Activated CD4-positive, alpha-beta T cell treated with anti-CD3 and anti-CD28 coated beads, Interleukin-2, amount 50 U/mL, for 4 hours (primary cell): ENCODE data around the gene IL1RAP.

Experiments used
- DNase-seq, 2 experiments: peaks; one replicate each; pipeline ENCODE4 v3.0.0-alpha.2; 2020

The IL1RAP gene

GRCh38 chr3:190680691-190681090 is 166.8 kb downstream of the IL1RAP start:
- no peak for DNase-seq

GRCh38 chr3:190684776-190685175 is 170.9 kb downstream of the IL1RAP start:
- DNase-seq = no peak

DNA sequence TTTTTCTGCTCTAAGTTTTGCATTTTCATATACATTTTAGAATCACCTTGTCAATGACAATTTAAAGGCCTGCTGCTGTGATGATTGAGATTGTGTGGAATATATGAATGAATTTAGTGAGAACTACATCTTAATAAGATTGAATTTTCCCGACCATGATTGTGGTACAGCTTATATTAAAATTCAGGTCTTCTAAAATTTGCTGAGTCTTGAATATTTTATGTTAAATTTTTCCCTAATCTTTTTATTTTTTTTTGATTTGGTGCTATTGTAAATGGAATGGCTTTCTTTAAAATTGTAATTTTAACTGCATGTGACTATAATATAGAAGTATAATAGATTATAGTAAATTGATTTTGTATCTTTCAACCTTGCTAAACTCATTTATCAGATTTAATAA is 172.1 kb downstream of the IL1RAP start:
- no peak for DNase-seq

GRCh38 chr3:190690246-190690645 is 176.4 kb downstream of the IL1RAP start:
- DNase-seq = no peak

GRCh38 chr3:190692256-190692655 is 178.4 kb downstream of the IL1RAP start:
- no peak for DNase-seq

DNA sequence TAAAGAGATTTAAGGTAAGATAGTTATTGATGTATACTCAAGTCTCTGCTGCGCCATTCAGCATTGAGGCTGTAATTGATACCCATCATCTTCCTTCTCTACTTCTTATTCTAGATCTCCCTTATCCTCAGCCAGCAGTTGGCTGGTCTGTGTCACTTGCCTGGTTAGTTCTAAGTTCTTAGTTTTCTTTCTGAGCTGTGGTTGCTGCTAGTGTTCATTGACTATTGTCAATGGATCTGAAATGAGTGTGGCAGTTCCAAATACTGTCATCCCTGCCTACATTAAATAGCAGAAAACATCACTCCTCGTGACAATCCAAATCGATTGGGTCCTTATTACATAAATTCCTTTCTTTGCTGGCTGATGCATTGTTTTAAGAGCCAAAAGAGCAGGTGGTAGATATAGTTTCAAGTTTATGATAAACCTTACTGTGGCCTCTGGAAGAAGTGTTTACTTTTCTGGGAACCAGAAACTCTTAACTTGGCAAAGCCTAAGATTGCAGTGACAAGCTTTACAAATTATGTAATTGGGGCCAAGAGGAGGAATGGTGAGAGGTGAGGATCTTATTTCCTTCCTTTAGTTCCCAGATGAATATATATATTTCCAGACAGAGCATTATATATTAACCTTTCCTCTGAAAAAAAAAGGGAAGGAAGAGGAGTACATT is 180.6 kb downstream of the IL1RAP start:
- no peak for DNase-seq

- DNase-seq = no peak
These were observed 181.3 kb downstream of the IL1RAP start for GRCh38 chr3:190695225-190695624.

DNA sequence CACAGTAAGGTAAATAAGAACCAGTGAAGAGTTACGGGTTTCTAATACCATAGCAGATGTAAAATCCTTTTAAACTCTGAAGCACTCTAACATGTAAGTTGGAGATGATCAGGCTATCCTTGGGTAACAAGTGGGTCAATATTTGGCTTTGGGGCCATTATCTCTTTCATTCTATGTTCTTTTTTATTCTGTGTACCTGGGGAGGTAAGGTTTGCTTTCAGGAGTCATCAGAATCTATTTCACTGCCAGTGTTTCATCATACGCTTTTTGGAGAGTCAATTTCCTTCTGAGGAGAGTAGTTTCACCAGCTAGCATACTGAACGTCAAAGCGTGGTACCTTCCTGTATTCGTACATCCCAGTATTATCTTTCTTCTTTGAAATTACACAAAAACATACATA is 182.1 kb downstream of the IL1RAP start:
- DNase-seq = no peak

- DNase-seq = no peak
These were observed 183.1 kb downstream of the IL1RAP start for GRCh38 chr3:190696777-190697501.

DNA sequence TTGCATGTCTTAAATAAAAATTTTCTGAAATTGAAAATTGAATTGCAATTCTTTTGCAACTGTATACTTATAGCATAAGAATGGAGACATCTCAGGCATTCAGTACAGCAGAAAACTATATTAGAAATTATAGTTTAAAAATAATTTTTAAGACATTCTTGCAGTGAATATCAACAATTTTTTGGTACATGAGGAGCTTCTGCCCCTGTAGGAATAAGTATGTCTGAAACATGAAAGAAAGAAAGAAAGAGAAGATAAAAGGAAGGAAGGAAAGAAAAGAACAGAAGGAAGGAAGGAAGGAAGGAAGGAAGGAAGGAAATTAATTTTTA is 183.6 kb downstream of the IL1RAP start:
- DNase-seq = no peak

DNA sequence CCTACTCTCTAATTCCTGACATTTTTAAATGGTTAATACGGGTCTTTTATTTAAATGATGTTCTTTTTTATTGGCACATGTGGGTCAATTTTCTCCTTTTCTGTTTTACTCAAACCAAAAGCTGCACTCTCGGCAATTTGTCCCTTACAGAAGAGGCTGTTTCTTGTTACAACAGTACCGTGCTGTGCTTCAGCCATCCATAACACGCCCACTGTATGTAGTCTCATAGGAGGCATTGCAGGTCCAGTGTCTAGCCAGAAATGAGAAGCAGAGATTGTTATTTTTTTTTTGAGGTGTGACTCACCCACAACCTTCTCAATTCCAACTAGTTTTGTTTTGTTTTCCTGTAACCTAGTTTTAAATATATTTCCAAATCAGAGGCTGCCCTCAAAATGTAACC is 184.0 kb downstream of the IL1RAP start:
- no peak for DNase-seq

- DNase-seq = no peak
These were observed 185.9 kb downstream of the IL1RAP start for GRCh38 chr3:190699776-190700175.

DNA sequence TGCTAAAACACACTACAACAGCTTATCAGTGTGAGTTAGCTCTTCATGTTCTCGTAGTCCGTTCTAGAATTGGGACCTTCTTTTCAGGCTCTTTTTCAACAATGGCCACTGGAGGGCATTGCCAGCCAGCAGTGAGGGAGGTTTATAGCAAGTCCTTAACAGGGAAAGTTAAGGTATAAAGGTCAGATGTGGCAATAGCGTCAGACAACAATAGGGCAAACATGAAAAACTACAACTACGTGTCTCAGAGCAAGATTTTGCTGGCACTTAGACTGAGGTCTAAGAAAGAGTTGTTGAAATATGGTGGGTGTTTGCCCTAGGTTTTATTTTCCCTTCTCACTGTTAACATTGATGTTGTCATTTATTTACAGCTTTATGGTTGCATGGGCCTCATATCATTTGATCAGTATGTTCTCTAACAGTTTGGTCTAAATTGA is 187.2 kb downstream of the IL1RAP start:
- no peak for DNase-seq

- no peak for DNase-seq
These were observed 192.7 kb downstream of the IL1RAP start for GRCh38 chr3:190706582-190706981.
